Measurements from ENCODE around the gene MYO10.

Gene MYO10

GRCh38 chr5:16894236-16895057, 41.6 kb downstream of the MYO10 start:
- no peak overlapping the region for H3K27ac ChIP-seq

DNA sequence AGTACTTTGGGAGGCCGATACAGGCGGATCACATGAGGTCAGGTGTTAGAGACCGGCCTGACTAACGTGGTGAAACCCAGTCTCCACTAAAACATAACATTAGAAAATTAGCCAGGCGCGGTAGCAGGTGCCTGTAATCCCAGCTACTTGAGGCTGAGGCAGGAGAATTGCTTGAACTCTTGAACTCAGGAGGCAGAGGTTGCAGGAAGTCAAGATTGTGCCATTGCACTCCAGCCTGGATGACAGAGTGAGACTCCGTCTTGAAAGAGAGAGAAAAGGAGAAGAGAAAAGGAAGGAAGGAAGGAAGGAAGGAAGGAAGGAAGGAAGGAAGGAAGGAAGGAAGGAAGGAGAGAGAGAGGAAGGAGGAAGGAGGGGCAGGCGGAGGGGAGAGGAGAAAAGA, 45.1 kb downstream of the MYO10 start:
- no peak overlapping the region for H3K4me3 ChIP-seq (ENCODE audit: low read depth, low read length)
- no peak overlapping the region for H2AFZ ChIP-seq
- no peak overlapping the region for H3K4me2 ChIP-seq (ENCODE audit: low read length)
- TF ChIP-seq CTCF (IDR thresholded peaks at IDR 0.05), result no peak
- no peak overlapping the region for H3K9ac ChIP-seq
- no peaks in the 10 kb centered on the region for H3K36me3 ChIP-seq (ENCODE audit: control insufficient read depth, insufficient read depth, low read length)
- no peak overlapping the region for H3K27ac ChIP-seq
- H3K4me1 ChIP-seq, result peaks cover 11% of the 10 kb centered on the region
- no peaks in the 10 kb centered on the region for H3K79me2 ChIP-seq
- no peaks in the 10 kb centered on the region for H3K27me3 ChIP-seq (ENCODE audit: control insufficient read depth, insufficient read depth, low read length)
- no peaks in the 10 kb centered on the region for H3K9me3 ChIP-seq (ENCODE audit: control insufficient read depth, low read length)

More at GRCh38 chr5:16894236-16895057, 41.6 kb downstream of the MYO10 start:
- peak overlapping the region; percentile 10 for H3K4me2 ChIP-seq (ENCODE audit: low read length)
- H3K9ac ChIP-seq, result no peak overlapping the region
- no peak overlapping the region for H2AFZ ChIP-seq
- H3K36me3 ChIP-seq (ENCODE audit: control insufficient read depth, insufficient read depth, low read length), result no peaks in the 10 kb centered on the region
- H3K79me2 ChIP-seq, result no peaks in the 10 kb centered on the region
- no peaks in the 10 kb centered on the region for H3K27me3 ChIP-seq (ENCODE audit: control insufficient read depth, insufficient read depth, low read length)
- H3K9me3 ChIP-seq (ENCODE audit: control insufficient read depth, low read length), result no peaks in the 10 kb centered on the region
- no peak for TF ChIP-seq CTCF (IDR thresholded peaks at IDR 0.05)
- peaks cover 11% of the 10 kb centered on the region for H3K4me1 ChIP-seq
- no peak overlapping the region for H3K4me3 ChIP-seq (ENCODE audit: low read depth, low read length)

- H3K4me2 ChIP-seq (ENCODE audit: low read length), result no peak overlapping the region
- no peak overlapping the region for H3K4me3 ChIP-seq (ENCODE audit: low read depth, low read length)
- H3K27me3 ChIP-seq (ENCODE audit: control insufficient read depth, insufficient read depth, low read length), result no peaks in the 10 kb centered on the region
- no peak overlapping the region for H3K9ac ChIP-seq
- H3K79me2 ChIP-seq, result no peaks in the 10 kb centered on the region
- no peaks in the 10 kb centered on the region for H3K9me3 ChIP-seq (ENCODE audit: control insufficient read depth, low read length)
- no peak for TF ChIP-seq CTCF (IDR thresholded peaks at IDR 0.05)
- H2AFZ ChIP-seq, result no peak overlapping the region
- no peak overlapping the region for H3K27ac ChIP-seq
- H3K4me1 ChIP-seq, result peaks cover 11% of the 10 kb centered on the region
- H3K36me3 ChIP-seq (ENCODE audit: control insufficient read depth, insufficient read depth, low read length), result no peaks in the 10 kb centered on the region
These were observed 46.0 kb downstream of the MYO10 start for GRCh38 chr5:16889972-16890519.

- Histone ChIP-seq H3K27ac (no peak overlapping the region), H2AFZ (no peak overlapping the region), H3K9me3 (ENCODE audit: control insufficient read depth, low read length) (no peaks in the 10 kb centered on the region), H3K4me3 (ENCODE audit: low read depth, low read length) (no peak overlapping the region), H3K36me3 (ENCODE audit: control insufficient read depth, insufficient read depth, low read length) (no peaks in the 10 kb centered on the region), H3K4me1 (peaks cover 9% of the 10 kb centered on the region), H3K9ac (no peak overlapping the region), H3K4me2 (ENCODE audit: low read length) (no peak overlapping the region), H3K27me3 (ENCODE audit: control insufficient read depth, insufficient read depth, low read length) (no peaks in the 10 kb centered on the region), H3K79me2 (no peaks in the 10 kb centered on the region)
- no peak for TF ChIP-seq CTCF (IDR thresholded peaks at IDR 0.05)
These were observed 46.7 kb downstream of the MYO10 start for GRCh38 chr5:16889203-16889971.
